ENCODE measurements around the gene MACROD2.

MACROD2 gene

DNA sequence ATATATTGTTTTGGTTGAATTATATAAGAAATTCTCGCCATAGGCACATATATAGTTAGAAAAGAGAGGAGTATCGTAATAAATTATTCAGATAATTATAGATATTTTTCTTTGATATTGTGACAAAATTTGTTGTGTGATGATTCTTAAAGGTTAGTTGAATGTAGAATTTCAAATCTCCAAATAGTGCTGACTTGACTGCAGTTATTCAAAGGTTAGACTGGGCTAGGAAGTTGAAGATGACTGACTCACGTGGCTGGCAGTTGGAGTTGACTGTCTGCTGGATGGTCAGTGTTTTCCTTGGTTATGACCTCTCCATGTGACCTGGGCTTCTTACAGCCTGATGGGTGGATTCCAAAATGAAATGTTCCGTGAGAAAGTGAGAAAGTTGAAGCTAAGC is 286.8 kb downstream of the MACROD2 start:
- in situ Hi-C loops (cut with MboI; ENCODE audit: low sequenced_read_pairs, unreplicated experiment): no loop called here
- TF ChIP-seq, protein P1, sequence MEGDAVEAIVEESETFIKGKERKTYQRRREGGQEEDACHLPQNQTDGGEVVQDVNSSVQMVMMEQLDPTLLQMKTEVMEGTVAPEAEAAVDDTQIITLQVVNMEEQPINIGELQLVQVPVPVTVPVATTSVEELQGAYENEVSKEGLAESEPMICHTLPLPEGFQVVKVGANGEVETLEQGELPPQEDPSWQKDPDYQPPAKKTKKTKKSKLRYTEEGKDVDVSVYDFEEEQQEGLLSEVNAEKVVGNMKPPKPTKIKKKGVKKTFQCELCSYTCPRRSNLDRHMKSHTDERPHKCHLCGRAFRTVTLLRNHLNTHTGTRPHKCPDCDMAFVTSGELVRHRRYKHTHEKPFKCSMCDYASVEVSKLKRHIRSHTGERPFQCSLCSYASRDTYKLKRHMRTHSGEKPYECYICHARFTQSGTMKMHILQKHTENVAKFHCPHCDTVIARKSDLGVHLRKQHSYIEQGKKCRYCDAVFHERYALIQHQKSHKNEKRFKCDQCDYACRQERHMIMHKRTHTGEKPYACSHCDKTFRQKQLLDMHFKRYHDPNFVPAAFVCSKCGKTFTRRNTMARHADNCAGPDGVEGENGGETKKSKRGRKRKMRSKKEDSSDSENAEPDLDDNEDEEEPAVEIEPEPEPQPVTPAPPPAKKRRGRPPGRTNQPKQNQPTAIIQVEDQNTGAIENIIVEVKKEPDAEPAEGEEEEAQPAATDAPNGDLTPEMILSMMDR (IDR thresholded peaks at IDR 0.05; ENCODE audit: borderline replicate concordance, control extremely low read depth, extremely low read depth, insufficient read depth, missing control alignments): no peak

DNA sequence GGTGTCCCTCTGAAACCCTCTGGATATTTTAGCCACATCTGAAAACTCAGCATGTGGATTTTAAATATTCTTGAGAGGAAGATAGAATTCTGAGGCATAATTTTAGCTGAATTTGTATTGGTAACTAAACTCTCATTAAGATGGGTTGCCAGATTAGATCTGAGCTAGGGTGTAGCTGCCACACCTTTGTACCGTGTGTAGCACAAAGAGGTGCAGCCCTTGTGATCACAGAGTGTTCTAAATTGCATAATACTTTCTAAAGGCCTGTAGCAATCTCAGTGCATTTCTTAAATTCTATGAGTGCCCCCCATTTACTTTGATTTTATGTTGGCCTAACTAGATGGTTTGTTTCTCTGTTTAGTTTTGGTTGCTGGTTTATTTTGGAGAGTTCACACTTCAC is 289.1 kb downstream of the MACROD2 start:
- DNase-seq (ENCODE audit: low spot score): no peak
- in situ Hi-C loops (cut with MboI; ENCODE audit: low sequenced_read_pairs, unreplicated experiment): no loop called here
- TF ChIP-seq, protein P1 (IDR thresholded peaks at IDR 0.05; ENCODE audit: borderline replicate concordance, control extremely low read depth, extremely low read depth, insufficient read depth, missing control alignments): no peak

More for the DNA sequence above, 286.8 kb downstream of the MACROD2 start:
- no peak for DNase-seq (ENCODE audit: low spot score)

DNA sequence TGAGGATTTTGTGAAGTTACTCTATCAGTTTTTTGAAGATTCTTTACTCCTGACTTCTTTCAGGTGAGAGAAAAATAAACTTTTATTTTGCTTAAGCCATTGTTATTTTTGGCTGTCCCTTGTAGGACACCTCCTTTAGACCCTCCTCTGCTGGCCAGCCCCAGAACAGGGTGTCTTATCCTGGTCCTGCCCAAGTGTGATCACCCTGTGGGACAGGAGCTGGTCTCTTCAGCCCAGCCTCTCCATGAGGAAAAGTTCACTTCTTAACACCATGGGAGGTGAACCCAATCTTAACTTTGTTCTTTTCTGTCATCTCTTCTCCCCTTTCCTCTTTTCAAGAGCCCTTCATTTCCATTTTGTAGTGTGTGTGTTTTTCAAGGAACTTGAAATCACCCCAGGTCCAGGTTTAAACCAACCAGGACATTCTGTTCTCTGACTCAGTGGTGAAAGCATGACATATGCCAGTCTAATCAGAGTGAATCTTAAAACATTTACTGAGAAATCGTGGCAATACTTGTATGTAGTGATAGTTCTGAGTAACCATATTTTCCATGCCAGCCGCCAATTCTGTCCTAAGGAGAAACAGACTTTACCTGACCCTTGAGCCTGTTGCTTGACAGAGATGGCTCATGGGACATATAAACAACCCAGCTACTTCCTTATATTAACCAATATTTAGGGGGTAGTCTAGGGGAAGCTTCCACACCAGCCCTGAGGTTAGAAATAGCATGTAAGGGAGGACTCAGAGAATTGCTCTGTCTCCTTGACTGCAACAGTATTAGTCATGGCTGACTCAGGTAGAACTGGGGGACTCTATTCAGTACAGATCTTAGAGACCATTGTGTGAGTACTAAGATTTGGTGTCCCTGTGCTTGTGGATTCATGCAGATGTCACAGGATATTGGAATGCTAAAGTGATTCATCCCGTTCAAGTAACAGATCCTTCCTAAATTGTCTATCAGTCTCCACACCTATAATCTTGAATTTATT is 293.3 kb downstream of the MACROD2 start:
- TF ChIP-seq, protein P1 (IDR thresholded peaks at IDR 0.05; ENCODE audit: borderline replicate concordance, control extremely low read depth, extremely low read depth, insufficient read depth, missing control alignments): no peak
- DNase-seq (ENCODE audit: low spot score): no peak
- in situ Hi-C loops (cut with MboI; ENCODE audit: low sequenced_read_pairs, unreplicated experiment): no loop called here

DNA sequence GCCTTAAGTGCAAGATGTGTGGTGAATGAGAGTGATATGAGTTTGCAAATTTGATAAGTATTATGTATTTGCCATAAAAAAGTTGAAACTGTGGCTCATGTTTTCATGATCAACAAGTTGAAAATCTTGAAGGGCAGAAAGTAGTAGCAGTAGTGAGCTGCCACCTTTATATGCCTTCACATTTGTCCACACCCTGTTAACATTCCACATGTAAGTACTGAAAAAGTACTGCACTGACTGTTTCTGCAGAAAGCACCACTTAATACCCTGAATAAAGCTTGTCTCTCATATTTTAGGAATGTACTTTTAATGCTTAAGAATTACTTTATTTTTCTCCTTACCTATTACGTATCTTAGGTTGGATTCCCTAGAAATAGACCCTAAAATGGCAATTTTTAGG is 296.2 kb downstream of the MACROD2 start:
- DNase-seq (ENCODE audit: low spot score): no peak
- TF ChIP-seq, protein P1 (IDR thresholded peaks at IDR 0.05; ENCODE audit: borderline replicate concordance, control extremely low read depth, extremely low read depth, insufficient read depth, missing control alignments): no peak
- in situ Hi-C loops (cut with MboI; ENCODE audit: low sequenced_read_pairs, unreplicated experiment): no loop called here

DNA sequence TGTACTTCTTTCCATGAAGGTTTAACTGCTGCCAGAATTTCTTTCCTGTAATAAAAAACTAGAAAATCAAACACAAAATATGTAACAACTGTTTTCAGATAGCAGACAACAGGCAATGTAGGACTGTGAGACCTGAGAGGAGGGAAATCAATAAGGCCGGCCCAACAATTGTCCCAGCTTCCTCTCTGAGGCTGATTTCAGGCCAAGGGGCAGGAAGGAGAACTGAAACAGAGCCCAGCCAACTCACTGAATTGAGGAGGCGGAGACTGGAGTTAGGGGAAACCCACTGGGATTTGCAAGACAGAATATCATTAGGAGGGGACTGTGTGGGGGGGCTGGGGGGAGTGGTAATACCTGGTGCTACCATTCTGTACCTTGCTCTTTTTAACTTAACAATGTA is 299.9 kb downstream of the MACROD2 start:
- in situ Hi-C loops (cut with MboI; ENCODE audit: low sequenced_read_pairs, unreplicated experiment): no loop called here
- no peak for DNase-seq (ENCODE audit: low spot score)
- TF ChIP-seq, protein P1 (IDR thresholded peaks at IDR 0.05; ENCODE audit: borderline replicate concordance, control extremely low read depth, extremely low read depth, insufficient read depth, missing control alignments): no peak

DNA sequence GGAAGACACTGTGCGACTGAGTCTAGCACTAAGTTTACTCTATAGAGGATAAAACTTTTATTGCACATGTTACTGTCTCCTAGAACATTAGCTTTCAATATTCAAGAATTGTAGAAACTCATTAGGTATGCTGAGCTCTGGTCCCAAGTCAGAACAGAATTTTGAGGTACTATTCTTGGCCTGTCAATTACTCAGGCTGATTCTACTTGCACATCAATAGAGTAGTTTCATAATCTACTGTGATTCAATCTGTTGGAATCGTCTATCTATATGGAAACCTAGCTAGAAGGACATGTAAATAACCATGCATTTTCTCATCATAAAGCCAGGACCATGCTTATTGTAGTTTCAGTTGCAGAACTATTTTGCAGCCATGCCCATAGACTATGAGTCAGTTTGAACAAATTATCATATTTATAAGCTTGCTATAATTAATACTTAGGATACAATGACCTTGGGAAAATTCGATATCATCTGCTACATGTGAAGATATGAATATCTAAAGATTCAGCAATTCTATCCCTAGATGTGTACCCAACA is 300.5 kb downstream of the MACROD2 start:
- DNase-seq (ENCODE audit: low spot score): no peak
- in situ Hi-C loops (cut with MboI; ENCODE audit: low sequenced_read_pairs, unreplicated experiment): no loop called here
- TF ChIP-seq, protein P1 (IDR thresholded peaks at IDR 0.05; ENCODE audit: borderline replicate concordance, control extremely low read depth, extremely low read depth, insufficient read depth, missing control alignments): no peak

Measured in GM13976 (cell line).